Activated T-cell treated with anti-CD3 and anti-CD28 coated beads, Interleukin-2, amount 50 U/mL, for 24 hours (primary cell): ENCODE measurements around the gene TMTC2.

Source experiments
- DNase-seq: peaks from one replicate; pipeline ENCODE4 v3.0.0-alpha.2; 2020
- H3K27ac Mint-ChIP-seq: 2 replicates; pipeline ENCODE4 v1.8.0; 2020; ENCODE audit warnings: mild to moderate bottlenecking, mixed read lengths
- H3K27me3 Mint-ChIP-seq: 2 replicates; pipeline ENCODE4 v1.8.0; 2020; ENCODE audit warnings: mixed read lengths
- H3K36me3 Mint-ChIP-seq: 2 replicates; pipeline ENCODE4 v1.8.0; 2020; ENCODE audit warnings: low read depth, mixed read lengths
- H3K4me1 Mint-ChIP-seq: 2 replicates; pipeline ENCODE4 v1.8.0; 2020; ENCODE audit warnings: low read depth, mixed read lengths
- H3K4me3 Mint-ChIP-seq: 2 replicates; pipeline ENCODE4 v1.8.0; 2020; ENCODE audit warnings: mild to moderate bottlenecking, moderate library complexity, mixed read lengths
- H3K9me3 Mint-ChIP-seq: 2 replicates; pipeline ENCODE4 v1.8.0; 2020; ENCODE audit warnings: mixed read lengths

Gene TMTC2

DNA sequence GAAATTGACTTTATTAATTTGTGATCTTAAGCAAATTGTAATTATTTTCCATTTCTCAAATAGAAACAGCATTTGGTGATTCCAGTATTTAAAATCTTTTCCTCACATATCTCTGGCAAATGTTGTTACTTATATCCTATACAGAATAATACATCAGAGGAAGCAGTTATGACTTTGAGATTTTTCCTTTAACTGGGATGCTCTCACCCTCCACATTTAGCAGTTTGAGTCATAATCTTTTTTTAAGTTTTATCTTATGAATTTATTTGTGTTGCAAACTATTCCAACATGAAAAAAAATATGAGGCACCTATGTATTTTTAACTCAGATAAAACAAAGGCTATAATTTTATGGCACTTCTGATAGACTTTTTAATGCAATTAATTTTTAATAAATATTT is 311.8 kb downstream of the TMTC2 start:
- no peaks in the 10 kb centered on the region for H3K27me3 Mint-ChIP-seq

DNA sequence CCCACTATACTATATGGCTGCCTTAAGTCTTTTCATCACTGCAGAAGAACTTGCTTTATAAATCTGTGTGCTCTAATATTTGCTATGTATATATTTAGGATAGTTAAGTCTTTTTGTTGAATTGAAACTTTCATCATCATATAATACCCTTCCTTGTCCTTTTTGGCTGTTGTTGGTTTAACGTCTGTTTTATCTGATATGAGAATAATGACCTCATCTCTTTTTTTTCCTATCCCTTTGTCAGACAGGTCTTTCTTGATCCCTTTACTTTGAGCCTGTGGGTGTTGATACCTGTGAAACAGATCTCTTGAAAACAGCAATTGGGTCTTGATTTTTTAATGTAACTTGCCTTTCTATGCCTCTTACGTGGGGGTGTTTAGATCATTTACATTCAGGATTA is 316.3 kb downstream of the TMTC2 start:
- Mint-ChIP-seq H3K4me1 (no peaks in the 10 kb centered on the region), H3K4me3 (no peak overlapping the region), H3K27ac (no peak overlapping the region), H3K36me3 (peaks cover 13% of the 10 kb centered on the region), H3K9me3 (peaks cover 10% of the 10 kb centered on the region), H3K27me3 (no peaks in the 10 kb centered on the region)
- no peak for DNase-seq

More for the DNA sequence above, 311.8 kb downstream of the TMTC2 start:
- no peak for DNase-seq
- Mint-ChIP-seq H3K36me3 (no peaks in the 10 kb centered on the region), H3K9me3 (no peaks in the 10 kb centered on the region), H3K4me3 (no peak overlapping the region), H3K27ac (no peak overlapping the region), H3K4me1 (no peaks in the 10 kb centered on the region)

DNA sequence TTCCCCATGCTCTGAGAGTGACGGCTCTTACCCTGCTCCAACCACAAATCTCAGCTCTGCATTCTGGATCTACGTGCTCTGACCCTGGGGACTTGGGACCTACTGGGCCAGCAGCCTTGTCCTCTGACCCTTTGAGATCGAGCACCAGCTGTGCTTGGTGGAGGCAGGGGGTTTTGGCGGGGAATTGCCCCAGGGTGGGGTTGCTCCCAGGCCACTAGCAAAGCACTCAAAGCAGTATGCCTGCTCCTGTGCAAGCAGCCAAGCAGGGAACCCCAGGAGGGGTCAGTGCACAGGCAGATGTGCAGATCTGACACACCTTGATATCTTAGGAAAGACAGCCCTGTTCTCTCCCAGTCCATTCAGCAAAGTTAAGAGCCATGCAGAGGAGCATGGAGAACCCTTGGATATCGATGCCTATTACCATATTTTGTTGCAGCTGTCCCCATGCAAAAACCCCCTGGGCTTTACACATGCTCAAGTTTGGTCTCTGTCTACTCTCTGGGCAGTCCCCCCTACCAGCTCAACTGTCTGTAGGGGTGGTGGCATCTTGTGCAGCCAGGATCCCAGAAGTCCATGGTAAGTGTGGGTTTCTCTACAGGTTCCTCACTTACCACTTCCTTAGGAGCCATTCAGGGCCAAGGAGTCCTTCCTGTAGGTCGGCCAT is 319.0 kb downstream of the TMTC2 start:
- Mint-ChIP-seq H3K9me3 (peaks cover 30% of the 10 kb centered on the region), H3K4me3 (no peak overlapping the region), H3K27me3 (no peaks in the 10 kb centered on the region), H3K4me1 (no peaks in the 10 kb centered on the region), H3K27ac (no peak overlapping the region), H3K36me3 (peaks cover 35% of the 10 kb centered on the region)
- no peak for DNase-seq

DNA sequence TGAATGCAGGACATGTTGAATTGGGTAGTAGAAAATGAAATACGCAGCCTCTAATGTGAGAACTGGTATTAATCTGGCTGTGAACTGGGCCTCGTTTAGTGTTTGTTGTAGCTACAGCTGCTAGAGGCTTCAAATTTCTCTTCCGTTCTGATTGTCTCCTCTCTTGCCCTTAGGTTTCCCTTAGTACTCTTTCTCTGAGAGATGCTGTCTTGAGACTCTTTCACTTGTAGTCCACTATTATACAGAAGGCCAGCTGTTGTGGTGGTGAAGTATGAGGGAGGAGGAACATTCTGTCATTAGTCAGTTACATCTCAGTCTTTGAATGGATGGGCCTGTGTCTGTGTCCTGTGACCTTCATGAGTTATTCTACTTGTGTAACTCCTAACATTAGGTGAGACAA is 322.0 kb downstream of the TMTC2 start:
- H3K36me3 Mint-ChIP-seq, result peaks cover 40% of the 10 kb centered on the region
- H3K9me3 Mint-ChIP-seq, result peaks cover 32% of the 10 kb centered on the region
- no peaks in the 10 kb centered on the region for H3K27me3 Mint-ChIP-seq
- no peak for DNase-seq
- H3K4me3 Mint-ChIP-seq, result no peak overlapping the region
- no peak overlapping the region for H3K27ac Mint-ChIP-seq
- no peaks in the 10 kb centered on the region for H3K4me1 Mint-ChIP-seq

DNA sequence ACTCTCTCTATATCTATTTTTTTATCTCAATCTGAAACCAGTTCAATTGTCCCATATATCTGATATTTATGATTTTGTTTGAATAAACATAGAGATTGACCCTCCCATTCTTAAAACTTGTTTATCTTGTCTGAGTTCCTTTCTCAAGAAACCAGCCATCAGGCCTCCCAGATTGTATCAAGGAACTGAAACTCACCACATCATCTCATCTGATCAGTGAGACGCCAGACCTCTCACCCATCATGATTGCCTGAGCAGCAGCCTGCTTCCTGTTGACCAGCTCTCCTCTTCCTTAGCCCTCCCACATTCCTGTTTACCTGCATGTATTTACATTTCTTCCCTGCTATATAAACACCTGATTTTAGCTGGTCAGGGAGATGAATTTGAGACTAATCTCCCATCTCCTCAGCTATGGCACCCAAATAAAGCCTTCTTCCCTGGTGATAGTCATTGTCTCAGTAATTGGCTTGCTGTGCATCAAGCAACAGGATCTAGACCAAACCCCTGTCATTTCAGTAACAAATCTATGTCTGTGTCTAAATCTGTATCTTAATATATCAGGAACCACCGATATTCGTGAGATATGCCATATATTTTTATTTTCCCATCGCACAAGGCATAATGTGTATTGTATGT is 323.6 kb downstream of the TMTC2 start:
- Mint-ChIP-seq H3K27ac (no peak overlapping the region), H3K27me3 (no peaks in the 10 kb centered on the region), H3K36me3 (peaks cover 40% of the 10 kb centered on the region), H3K9me3 (peaks cover 32% of the 10 kb centered on the region), H3K4me3 (no peak overlapping the region), H3K4me1 (no peaks in the 10 kb centered on the region)
- no peak for DNase-seq

DNA sequence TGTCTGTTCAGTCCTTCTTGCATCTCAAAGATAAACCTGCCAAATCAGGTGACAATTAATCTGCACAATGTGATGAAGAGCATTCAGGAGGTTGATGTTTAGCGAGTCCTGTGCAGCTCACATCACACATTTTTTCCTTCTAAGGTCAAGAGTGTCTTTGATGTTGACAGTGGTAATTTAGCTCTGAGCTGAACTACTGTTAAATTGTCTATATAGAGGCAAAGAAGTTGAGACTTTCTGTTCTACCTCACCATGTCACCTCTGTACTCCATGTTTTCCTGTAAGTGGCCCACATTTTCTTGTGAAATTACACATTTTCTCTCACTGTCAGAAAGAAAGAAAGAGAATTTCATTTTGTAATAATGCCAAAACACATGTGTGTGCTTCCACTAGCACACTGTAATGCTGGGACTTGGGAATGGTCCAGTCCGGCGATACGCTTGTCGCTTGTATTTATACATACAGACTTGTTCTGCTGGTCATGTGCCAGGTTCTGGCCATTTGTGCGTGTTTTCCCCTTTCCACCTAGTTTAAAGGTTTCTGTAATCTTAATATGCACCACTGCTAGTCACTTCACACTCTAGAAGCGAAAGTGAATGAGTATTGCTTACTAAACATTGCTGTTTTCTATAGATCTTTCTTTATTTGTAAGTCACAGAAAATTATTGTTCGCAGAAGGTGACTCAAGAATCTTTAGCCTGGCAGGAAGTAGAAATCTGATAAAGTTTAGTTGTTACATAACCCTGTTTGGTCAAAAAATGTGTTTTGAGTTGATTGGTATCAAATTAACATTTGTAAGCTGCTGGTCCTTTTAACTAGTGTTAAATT is 328.9 kb downstream of the TMTC2 start:
- H3K27me3 Mint-ChIP-seq, result no peaks in the 10 kb centered on the region
- H3K4me3 Mint-ChIP-seq, result no peak overlapping the region
- peaks cover 5% of the 10 kb centered on the region for H3K36me3 Mint-ChIP-seq
- H3K27ac Mint-ChIP-seq, result no peak overlapping the region
- DNase-seq, result no peak
- H3K9me3 Mint-ChIP-seq, result peaks cover 2% of the 10 kb centered on the region
- H3K4me1 Mint-ChIP-seq, result peaks cover 8% of the 10 kb centered on the region

DNA sequence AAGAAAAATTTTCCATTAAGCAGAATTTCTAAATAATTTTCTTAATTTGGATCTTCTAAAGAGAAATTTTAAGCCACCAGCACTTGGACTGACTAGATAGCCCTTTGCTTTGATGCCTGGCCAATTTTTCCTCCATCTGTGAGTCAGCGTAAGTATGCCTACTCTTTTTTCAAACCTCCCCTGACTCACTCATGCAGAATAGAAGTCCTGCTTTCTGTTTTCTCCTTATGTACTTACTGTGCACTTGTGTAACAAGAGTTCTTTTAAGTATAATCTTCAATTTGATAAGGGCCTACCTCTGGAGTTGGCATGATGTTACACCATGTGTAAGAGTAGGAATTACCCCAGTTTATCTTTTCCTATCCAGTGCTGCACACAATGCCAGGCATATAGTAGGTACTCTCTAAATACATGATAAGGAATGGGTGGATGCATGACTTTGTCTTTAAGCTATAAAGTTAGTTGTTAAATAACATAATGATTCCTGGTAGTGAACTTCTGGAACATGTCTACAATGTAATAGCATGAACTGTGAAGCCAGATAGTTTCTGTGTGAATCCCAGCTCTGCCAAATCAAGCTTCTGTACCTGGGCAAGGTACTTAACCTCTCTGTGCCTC is 329.6 kb downstream of the TMTC2 start:
- peaks cover 8% of the 10 kb centered on the region for H3K4me1 Mint-ChIP-seq
- no peaks in the 10 kb centered on the region for H3K9me3 Mint-ChIP-seq
- H3K27me3 Mint-ChIP-seq, result no peaks in the 10 kb centered on the region
- DNase-seq, result no peak
- no peak overlapping the region for H3K4me3 Mint-ChIP-seq
- H3K36me3 Mint-ChIP-seq, result peaks cover 2% of the 10 kb centered on the region
- H3K27ac Mint-ChIP-seq, result no peak overlapping the region

DNA sequence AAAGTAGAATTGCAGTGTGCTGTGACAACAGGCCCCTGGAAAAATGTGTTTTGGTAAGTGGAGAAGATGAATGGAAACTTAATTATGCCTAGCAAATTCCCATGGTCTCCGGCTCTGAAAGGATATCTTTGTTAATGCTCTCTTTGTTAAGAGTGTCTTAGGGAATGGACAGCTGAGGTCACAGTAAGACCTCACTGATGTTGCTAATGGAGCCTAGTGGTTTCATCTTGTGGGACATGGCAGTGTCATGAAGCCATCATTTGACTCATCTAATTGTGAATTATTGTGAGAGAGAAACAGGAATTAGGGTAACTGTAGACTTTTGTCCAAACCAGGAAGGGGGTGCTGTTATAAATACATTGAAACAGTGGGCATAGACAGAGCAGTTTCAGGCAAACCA is 330.3 kb downstream of the TMTC2 start:
- Mint-ChIP-seq H3K4me3 (no peak overlapping the region), H3K4me1 (peaks cover 8% of the 10 kb centered on the region), H3K9me3 (no peaks in the 10 kb centered on the region), H3K36me3 (no peaks in the 10 kb centered on the region), H3K27me3 (no peaks in the 10 kb centered on the region), H3K27ac (no peak overlapping the region)
- DNase-seq, result no peak

DNA sequence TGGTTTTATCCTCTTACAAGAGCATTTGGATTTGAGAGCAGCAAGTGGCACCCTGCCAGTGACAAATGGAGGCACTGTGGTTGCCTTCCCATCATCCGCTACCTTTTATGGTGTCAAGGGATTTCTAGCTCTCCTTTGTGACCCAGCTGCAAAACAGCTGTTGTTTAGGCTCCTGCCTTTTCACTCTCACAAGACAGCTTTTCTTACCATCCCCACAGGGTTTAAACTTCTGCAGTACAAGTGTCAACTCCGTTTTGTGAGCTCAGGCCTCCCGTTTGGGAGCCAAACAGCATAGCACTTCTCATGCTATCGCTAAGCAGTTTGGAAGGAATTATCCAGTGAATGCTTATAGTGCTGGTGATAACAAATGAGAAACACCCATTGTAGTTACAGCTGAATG is 331.4 kb downstream of the TMTC2 start:
- no peak overlapping the region for H3K27ac Mint-ChIP-seq
- no peak overlapping the region for H3K4me3 Mint-ChIP-seq
- H3K36me3 Mint-ChIP-seq, result no peaks in the 10 kb centered on the region
- no peak for DNase-seq
- peaks cover 8% of the 10 kb centered on the region for H3K4me1 Mint-ChIP-seq
- H3K9me3 Mint-ChIP-seq, result no peaks in the 10 kb centered on the region
- no peaks in the 10 kb centered on the region for H3K27me3 Mint-ChIP-seq

DNA sequence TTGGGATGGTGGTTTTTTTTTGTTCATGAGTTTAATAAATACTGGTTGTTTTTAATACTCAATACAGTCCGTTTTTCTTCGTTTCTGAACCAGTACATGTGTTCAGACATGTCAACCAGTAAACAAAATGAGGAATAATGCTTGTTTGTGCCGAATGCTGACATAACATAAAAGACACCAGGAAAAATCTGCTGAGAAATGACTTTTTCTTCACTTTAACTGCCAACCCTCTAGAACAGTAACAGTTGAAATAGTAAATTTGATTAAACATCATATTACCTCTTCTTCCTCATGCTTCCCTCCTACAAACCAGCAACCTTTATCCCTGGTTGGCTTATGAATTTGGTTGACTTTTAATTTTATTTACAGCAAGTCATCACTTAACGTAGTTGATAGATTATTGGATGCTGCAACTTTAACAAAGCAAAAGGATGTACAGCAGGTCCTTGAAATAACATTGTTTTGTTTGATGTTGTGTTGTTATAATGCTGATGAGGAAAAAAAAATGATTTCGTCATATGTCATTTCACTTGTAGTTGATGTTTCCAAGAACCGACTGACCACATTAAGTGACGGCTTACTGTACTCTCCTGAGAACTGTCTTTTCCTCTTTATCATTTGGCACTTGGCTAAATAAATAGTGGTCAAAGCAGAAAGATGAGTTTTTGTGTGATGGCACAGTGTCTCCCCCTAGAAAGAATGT is 340.5 kb downstream of the TMTC2 start:
- Mint-ChIP-seq H3K36me3 (no peaks in the 10 kb centered on the region), H3K4me1 (no peaks in the 10 kb centered on the region), H3K27me3 (no peaks in the 10 kb centered on the region), H3K4me3 (no peak overlapping the region), H3K27ac (no peak overlapping the region), H3K9me3 (no peaks in the 10 kb centered on the region)
- DNase-seq, result no peak

DNA sequence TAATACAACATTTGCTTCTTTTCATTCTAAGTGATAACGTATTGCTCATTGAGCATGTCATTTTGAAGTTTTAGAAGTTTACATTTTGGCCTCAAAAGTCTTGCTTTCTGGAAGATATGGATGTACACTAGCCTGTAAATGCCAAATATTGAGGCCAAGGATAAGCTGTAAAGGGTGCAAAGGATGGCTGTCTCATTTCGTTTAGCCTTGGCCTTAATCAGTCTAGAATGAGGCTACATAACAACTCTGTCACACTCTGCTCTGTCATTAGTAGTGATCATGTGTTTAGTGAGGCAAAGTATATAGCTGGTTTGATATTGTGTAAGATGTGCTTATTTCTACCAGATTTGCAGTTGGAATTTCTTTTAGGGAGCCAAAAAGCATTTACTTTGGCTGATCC is 344.5 kb downstream of the TMTC2 start:
- Mint-ChIP-seq H3K27me3 (no peaks in the 10 kb centered on the region), H3K36me3 (no peaks in the 10 kb centered on the region), H3K9me3 (no peaks in the 10 kb centered on the region), H3K4me3 (no peak overlapping the region), H3K4me1 (no peaks in the 10 kb centered on the region), H3K27ac (no peak overlapping the region)
- no peak for DNase-seq

DNA sequence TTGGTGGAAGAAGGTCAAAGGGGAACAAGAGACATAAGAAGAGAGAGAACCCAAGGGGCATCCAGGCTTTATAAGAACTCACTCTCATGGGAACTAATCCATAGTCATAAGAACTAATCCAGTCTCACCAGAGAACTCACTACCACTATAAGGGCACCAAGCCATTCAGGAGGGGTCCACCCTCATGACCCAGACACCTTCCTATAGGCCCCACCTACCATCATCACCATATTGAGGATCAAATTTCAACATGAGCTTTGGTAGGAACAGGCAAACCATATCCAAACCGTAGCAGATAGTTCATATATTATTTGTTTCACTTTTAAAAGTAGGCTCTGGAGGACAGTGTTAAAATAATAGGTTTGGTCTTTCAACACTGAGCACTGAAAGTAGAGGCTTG is 350.1 kb downstream of the TMTC2 start:
- Mint-ChIP-seq H3K27me3 (no peaks in the 10 kb centered on the region), H3K4me3 (no peak overlapping the region), H3K4me1 (no peaks in the 10 kb centered on the region), H3K27ac (no peak overlapping the region), H3K36me3 (no peaks in the 10 kb centered on the region), H3K9me3 (no peaks in the 10 kb centered on the region)
- DNase-seq, result no peak

DNA sequence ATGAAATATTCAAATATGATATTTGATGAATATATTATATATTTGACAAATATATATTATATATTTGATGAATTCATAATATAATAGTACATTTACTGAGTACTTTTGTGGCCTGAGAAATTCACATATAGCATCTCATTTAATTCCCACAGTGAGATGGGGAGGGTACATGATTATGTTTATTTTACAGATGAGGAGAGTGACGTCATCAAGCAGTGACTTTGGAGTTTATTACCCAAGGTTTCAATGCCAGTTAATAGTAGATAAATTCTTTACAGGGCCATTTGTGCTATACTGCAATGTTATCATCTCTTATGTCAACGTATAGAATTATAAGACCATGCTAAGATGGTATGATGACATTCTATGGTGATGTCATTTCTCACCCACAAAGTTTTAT is 352.7 kb downstream of the TMTC2 start:
- Mint-ChIP-seq H3K4me3 (no peak overlapping the region), H3K27me3 (no peaks in the 10 kb centered on the region), H3K4me1 (no peaks in the 10 kb centered on the region), H3K36me3 (no peaks in the 10 kb centered on the region), H3K9me3 (no peaks in the 10 kb centered on the region), H3K27ac (no peak overlapping the region)
- DNase-seq, result no peak

DNA sequence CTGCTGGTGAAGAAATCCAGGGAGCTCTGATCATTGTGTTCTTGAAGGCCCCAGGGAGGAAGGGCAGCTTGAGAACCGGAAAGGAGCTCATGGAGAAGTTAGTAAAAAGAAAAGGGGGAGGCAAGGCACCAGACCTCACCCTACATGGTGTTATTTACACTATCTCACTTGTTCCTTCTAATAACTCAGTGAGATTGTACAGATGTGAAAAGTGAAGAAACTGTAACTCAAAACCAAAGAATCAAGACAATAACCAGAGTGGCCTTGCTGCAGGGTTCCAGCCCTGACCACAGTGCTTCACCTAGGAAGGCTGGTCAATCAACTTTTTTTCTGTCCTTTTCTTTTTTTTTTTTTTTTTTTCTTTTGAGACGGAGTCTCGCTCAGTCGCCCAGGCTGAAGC is 353.6 kb downstream of the TMTC2 start:
- Mint-ChIP-seq H3K36me3 (no peaks in the 10 kb centered on the region), H3K27me3 (no peaks in the 10 kb centered on the region), H3K4me3 (no peak overlapping the region), H3K27ac (no peak overlapping the region), H3K9me3 (no peaks in the 10 kb centered on the region), H3K4me1 (no peaks in the 10 kb centered on the region)
- no peak for DNase-seq
